Activated T-helper 9 cell treated with anti-CD3 and anti-CD28 coated beads, Interleukin-2, amount 50 U/mL, for 16 hours (primary cell): Measurements from ENCODE around the gene TBCA.
"Not testable (repeated sequence)": the region's sequence is repeated elsewhere in the genome, so short reads cannot be mapped to it uniquely, and the experiment has no call there.

Experiments used
- DNase-seq: peaks from one replicate; pipeline ENCODE4 v3.0.0-alpha.2; 2020; ENCODE audit warnings: low read depth

TBCA gene

DNA sequence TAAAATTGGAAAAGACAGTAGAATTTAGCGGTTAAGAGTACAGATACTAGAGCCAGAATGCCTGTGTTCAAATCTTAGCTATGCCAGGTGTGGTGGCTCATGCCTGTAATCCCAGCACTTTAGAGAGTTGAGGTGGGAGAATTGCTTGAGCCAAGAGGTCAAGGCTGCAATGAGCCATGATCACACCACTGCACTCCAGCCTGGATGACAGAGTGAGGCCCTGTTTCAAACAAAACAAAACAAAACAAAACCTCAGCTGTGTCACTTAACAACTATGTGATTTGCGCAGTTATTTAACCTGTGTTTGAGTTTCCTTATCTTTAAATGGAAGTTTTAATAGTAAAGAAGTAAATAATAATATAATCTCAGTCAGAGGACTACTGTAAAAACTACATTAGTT, 68.3 kb downstream of the TBCA start:
- DNase-seq = no peak

DNA sequence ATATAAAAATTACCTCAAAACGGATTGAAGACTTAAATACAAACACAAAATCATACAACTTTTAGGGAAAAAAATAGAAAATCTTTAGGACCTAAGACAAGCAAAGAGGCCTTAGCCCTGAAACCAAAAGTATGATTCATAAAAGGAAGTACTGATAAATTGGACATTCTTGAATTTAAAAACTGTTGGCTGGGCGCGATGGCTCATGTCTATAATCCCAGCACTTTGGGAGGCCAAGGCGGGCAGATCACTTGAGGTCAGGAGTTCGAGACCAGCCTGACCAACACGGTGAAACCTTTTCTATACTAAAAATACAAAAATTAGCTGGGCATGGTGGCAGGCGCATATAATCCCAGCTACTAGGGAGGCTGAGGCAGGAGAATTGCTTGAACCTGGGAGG, 76.6 kb downstream of the TBCA start:
- not testable (repeated sequence) for DNase-seq

DNA sequence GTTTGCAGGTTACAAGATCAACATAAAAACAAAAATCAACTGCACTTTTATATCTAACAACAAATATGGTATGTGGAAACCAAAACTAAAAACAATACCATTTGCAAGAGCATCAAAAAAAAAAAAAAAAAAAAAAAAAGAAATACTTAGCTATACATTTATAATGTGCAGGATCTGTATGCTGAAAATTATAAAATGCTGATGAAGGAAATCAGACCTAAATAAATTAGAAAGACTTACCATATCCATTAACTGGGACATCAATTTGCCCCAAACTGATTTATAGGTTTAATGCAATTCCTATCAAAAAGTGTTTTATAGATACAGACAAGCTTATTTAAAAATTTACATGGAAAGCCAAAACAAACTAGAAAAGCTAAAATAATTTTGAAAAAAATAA, 77.2 kb downstream of the TBCA start:
- no peak for DNase-seq

DNA sequence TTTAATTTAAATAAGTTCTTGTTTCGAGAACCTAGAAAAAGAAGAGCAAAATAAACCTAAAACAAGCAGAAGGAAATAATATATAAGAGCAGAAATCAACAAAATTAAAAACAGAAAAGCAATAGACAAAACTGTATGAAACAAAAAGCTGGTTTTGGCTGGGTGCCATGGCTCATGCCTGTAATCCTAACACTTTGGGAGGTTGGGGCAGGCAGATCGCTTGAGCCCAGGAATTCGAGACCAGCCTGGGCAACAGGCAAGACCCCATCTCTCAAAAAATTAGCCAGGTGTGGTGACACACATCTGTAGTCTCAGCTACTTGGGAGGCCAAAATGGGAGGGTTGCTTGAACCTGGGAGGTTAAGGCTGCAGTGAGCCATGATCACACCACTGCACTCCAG, 78.4 kb downstream of the TBCA start:
- no peak for DNase-seq

DNA sequence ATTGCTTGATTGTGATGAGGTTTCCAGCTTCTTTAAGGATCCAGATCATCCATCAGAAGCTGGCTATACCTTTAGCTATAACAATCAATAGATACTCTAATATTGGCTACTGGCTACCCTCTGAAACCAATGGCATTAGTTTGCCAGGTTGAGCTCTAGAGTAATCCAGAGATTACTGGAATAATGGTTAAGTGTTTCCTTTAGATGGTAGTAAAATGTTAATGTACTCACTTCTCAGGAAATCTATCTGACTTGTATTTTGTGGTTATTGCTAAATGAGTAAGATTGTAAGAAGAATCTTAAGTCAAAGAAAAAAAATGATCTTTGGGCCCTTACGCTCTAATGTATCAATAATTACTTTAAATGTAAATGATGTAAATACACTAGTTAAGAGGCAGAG, 80.0 kb downstream of the TBCA start:
- no peak for DNase-seq

DNA sequence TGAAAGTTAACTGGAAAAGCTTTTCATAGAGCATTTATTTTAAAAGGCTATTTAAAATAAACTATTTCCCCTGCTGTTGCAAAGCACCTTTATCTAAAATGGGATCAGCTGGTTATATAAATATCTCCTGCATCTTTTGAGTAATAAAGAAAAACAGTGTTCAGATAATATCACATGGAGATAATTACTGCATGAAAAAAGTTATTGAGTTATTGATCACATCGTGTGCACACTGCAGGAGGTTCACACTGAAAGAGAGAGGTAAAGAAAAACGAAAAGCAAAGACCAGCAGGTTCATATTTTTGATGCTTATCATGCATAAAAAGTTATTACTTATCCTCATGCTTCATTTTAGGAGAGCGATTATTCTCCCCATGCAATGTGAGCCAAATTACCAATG, 82.2 kb downstream of the TBCA start:
- DNase-seq = no peak

DNA sequence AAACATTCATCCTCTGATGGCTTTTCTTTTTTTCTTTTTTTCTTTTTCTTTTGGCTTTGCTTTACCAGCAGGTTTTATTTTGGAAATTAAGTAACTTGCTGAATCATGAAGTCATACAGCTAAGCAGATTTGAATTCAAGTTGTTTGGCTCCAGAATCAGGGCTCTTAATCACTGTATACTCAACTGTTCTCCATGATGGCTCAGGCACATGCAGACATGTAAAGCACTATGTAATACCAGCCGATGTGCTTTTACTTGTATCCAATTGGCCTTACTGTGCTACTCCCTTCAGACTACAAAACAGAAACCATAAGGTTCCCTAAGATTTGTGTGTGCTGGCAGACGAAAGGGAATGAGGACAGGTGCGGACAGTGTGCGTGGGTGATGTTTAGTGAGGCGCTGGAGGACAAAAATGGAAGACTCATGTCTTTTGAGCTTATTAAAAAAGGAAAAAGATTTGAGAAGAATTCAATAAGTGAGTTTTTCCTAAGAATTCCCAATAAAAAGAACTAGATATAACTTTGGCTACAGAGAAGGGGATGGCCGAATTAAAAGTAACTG, 92.9 kb downstream of the TBCA start:
- no peak for DNase-seq

DNA sequence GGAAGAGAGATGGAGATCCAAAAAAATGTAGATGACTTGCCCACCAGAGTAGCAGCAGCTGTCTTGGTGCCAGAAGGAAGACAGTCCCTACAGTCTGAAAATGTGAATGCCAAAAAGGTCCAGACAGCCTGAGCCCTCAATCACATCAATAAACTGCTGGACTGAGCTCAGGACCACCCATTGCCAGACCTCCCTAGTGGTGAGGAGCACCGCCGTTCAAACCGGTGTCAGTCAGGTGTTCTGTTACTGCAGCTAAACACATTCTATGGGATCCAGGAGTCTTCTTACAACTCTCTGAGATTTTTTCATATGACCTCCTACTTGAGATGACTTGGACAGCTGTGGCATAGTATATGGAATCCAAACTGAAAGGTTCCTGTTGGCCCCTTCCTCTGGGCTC, 105.6 kb downstream of the TBCA start:
- no peak for DNase-seq

DNA sequence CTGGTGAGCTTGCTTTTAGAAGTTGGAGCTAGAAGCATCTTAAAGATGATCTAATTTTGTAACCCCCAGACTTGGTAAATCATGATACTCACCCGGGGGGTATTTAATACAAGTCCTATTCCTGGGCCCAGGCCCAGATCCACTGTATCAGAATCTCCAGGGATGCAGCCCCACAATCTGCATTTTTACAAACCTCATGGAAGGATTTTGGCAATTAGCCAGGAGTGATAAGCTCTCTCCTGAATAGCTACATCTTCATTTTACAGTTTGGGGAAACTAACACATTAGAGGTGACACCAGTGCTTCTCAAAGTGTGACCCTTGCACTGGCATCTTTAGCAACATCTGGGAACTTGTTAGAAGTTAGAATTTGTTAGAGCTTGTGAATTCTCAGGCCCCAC, 106.5 kb downstream of the TBCA start:
- DNase-seq = no peak

DNA sequence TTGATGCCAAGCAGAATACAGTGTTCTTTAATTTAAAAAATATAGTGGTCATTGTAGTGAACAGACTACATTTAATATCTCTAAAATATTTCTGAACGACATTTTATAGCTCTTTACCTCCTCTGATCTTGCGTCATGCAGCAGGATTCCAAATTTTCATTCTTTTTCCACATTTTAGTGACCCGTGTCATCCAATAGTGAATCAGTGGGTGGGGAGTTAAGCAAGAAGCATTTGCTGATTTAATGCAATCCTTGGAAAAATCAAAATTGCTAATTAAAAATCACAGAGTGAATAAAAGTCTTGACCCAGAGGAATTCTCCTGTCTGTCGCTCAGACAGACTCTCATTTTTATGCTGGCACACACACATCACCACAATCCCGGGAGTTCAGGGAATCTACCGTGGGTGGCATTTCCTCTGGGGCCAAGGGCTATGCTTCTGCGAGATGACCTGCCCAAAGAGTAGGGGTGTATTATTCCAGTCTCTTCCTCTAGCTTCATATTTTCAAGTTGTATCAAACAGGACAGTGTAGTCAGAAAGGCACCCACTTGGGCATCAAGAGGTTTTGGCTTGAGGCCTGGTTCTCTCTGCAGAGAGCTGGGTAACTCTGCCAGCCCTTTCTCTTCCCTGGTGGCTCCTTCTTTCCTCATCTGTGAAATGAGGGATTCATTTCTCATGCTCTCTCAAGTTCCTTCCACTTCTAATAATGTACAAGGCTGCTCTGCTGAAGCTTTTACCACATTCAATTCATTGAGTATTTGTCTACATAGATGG, 112.9 kb downstream of the TBCA start:
- DNase-seq = no peak

DNA sequence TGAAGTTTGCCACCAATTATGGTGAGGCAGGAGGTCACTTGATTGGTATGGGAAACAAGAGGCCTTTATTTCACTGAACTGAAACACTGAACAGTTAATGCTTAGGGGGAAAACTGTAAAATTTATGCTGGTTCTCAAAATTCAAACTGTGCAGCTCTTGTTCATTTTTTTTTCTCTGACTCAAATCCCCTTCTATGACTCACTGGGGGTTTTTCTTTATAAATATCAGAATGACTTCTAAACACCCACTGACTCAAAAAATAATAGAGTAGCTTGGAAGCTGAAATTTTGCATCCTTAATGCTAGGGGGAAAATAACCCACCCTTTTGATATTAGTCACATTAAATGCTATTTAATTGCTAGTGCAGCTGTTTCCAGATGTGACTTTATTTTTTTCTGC, 113.5 kb downstream of the TBCA start:
- no peak for DNase-seq

DNA sequence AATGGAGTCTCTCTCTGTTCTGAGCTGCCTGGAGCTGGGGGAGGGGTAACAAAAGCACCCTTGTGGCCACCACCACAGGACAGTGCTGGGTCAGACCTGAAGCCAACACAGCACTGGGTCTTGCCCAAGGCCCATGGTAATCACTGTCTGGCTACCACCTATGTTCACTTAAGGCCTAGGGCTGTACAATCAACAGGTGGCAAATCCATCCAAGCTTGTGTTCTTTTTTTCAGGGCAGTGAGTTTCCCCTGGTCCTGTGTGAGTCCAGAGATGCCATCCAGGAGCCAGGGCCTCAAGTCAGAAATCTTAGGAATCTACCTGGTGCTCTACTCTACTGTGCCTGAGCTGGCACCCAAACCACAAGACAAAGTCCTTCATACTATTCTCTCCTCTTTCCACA, 117.5 kb downstream of the TBCA start:
- no peak for DNase-seq

DNA sequence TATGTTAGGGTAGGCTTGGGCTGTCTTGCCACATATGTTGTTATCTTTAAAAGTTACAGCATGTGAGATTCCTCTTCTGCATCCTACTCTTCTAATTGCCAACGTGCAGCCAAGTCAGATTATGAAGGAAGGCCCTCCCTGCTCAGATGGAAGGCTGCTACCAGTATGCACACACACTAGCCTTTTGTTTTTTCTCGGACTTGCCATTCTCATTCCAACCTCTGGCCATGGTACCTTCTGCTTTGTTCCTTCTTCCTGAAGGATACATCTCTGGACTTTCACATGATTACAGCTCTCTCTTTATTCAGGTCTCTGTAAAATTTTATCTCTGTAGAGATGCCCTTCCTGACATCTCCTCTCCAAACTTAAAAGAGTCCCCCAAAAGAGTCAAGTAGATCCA, 124.8 kb downstream of the TBCA start:
- no peak for DNase-seq

DNA sequence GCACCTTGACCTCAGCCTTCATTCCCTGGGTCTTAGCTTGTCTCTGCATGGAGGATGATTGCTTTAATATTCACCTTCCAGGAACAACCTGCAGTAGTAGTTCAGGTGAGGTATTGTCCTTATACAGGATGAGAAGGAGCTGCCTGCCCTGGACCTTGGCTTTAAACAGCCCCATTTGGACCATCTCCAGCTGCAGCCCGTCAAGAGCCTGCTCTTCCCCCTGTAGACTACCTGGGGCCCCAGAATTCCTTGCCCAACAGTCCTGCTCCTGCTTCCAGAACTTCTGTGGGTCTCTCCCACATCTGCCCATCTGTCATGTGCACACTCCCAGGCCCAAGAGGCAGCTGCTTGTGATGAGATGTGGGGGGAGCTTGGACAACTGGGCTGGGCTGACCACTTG, 125.5 kb downstream of the TBCA start:
- no peak for DNase-seq

DNA sequence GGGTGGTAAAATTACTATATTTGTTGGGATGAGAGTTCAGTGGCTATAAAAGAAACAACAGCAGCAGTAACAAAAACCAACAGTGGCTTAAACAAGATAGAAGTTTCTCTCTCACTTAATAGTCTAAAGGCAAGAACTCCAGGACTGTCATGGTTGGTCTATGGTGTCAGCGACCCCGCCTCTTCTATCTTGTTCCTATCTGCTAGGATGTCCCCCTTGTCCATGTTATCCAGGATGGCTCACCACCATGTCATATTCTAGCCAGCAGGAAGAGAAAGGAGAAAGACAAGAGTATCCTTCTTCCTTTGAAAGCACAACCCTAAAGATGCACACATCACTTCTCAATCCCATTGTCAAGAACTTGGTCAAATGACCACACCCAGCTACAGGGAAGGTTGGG, 126.4 kb downstream of the TBCA start:
- DNase-seq = no peak

DNA sequence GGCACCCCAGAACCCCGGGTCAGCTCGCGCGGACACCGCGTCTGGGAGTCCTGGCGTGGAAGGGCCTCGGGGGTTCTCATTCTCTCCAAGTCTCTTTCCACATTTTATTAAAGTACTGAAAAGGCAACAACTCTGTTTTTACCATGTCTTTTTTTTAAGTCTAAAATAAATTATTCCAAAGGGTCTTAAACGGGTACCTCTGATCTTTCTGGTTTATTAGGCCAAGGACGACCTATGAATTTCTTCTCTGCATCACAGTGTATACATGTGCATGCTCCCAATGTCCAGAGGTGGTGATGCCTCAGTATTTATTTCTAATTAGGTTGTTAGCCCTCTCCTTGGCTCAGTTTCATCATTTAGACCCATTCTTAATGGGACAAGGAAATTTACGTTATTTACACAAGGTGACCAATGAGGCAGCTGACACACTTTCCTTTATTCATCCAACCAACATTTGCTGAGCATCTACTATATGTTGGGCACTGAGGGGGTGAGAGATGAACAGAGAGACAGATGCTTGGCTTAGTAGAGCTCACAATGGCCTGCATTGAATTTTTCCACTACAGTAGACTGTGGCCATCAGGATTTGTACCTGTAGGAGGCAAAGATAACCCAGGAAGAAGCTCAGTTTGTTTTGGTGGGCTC, 130.0 kb downstream of the TBCA start:
- no peak for DNase-seq

DNA sequence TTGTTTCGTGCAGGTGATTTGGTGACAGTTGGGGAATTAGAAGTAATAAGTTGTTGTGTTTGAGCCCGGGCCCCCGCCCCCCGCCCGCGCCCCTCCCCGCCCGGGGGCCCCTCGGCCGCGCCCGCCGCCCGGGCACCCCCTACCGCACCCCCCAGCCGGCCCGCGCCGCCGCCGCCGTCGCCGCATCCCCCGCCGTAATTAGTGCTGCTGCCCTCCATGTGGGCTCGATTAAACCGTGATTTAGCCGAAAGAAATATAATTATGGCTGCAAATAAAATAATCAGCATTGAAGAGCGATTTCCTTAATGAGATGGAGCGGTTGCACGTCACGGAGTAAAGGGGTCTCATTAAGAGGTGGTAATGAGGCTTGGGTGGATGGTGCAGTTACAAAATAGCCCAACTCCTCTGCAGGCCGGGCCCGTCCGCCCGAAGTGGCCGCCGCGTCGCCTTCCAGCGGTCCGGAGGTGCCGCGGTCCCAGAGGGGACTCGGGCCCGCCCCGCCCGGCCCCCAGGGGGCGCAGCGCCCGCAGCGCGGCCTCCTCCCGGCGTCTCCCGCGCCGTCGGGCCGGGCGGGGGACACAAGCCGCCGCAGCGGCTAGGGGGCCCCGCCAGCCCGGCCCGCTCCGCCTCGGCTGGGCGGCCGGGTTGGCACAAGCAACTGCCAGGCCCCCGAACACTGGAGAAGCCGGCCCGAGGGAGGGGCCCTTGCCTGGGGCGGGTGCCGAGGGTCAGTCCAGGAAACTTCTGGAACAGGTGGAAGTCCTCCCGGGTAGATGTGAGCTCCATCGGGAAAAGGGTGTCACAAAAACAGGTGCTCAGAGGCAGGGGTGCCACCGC, 130.8 kb downstream of the TBCA start:
- no peak for DNase-seq

DNA sequence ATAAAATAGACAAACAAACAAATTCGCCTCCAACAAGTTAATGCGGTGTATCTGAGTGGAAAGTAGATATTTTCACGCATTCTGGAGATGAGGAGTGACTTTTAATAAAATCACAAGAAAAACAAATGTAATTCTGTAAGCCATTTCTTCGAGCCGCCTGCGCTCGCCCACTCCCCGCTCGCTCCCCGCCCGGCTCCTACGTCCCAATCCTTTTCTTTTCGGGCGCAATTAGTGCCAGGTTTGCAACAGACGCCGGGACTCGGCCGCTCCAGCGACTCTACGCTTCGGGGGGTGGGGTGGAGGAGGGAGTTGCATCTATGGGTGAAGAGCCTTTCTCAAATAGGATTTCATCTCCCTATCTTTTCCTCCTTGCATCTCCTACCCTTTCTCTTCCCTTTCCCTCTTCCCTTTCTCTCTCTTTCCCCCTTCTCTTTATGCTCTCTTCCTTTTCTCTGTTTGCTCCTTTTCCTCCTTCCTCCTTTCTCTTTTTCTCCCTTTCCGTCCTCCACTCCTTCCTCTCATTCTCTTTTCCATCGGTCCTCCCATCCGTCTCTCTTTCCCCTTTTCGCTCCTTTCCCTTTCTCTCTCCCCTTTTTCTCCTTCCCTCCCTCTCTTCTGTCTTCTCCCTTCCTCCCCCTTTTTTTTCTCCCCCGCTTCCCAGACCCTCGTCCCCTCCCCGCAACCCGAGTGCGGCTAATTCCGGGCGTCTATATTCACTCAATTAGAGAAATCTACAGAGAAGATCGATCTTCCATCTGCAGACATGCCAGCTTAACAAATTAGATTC, 131.6 kb downstream of the TBCA start:
- no peak for DNase-seq

DNA sequence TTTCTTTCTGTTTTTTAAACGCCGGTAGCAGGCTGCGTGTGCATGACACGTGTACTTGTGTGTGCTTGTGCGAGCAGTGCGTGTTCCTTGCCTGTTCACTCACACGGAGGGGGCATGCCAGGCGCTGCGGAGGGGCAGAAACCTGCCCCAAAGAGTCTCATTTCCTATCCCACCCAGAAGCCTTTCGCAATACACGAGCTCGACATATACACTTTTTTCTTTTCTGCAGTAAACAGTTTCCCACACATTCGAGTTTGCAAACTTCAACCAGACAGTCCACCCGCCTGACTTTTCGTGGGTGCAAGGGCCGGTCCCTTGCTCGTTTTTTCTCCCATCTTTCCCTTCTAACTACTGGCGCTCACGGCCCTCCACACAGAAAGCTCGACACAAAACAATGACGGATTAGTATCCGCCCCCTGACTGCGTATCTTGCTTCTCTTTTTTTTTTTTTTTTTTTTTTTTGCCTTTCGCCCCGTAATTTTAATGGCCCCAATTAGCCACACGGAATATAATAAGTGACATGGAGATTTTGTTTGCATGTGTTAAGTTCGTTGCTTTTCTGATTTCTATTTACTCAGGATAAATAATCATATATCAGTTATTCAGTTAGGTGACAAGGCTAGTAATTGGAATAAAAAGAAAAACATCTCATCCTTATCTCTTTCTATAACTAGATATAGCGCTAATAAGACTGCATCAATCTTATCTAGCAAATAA, 132.3 kb downstream of the TBCA start:
- no peak for DNase-seq

DNA sequence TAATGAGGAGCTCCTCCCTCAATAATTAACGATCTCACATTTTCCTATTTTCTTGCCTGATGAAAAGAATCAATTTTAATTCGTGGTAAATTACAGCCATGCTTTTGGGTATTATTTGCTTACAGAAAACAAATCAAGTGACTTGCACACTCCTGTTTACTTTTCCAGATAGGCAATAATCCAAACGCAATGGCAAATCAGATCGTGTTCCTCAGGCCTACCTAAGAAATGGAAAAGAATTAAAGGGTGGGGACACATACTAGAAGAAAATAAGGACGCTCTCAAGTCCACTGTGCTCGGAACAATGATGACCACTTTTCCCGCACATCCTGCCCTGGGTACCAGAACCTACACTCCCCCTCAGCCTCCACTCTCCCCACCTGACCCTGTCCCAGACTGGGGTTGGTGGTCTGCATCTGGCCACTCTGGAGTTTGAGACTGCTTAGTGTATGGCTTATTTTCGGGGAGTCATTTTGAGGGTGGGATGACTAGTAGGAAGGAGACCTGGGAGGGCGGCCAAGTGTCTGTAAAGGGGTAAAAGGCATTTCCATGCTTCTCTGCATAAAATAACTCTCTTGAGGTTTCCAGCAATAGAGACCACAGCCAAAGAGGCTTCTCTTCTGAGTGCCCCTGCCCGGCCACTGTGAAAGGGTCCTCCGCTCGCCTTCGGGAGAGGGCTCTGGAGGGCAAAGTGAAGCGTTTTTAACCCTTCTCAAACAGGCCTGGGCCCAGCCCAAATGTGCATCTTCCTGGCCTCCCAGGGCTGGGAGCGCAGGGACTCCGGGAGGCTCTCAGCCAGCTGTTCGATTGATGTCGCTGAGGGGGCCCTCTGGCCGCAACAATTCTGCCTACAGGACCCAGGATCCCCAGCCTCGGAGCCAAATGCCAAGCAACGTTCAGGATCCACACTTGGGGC, 133.1 kb downstream of the TBCA start:
- DNase-seq = no peak
